CD4-positive, alpha-beta T cell treated with Interleukin-6 at 100 ng/mL for 8 hours (primary cell): ENCODE measurements around the gene SUPT20HL1.
"Not testable (repeated sequence)": the region's sequence is repeated elsewhere in the genome, so short reads cannot be mapped to it uniquely, and the experiment has no call there.

Source experiments
- DNase-seq: peaks from one replicate; pipeline ENCODE4 v3.0.0-alpha.2; 2020; ENCODE audit warnings: mixed read lengths, low spot score

SUPT20HL1 gene

DNA sequence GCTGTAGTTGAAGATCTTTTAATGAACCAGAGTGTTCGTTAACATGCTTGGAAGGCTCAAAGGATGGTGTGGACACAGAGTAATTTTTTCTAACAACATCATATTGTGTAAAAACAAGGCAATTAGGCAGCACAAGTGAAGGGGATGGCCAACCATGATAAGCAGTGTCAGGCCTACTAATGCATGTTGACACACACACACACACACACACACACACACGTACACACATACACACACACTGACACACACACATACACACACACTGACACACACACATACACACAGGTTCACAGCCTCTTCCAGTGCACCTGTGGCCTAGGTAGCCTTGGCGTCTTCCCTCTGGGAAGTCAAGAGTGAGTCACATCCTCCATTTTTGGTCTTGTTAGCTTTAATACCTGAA lies at the start of gene SUPT20HL1:
TSS of gene SUPT20HL1 (plus strand) at position 368 of the 400 bp plus-strand sequence. CDS start 2,122 bp downstream, outside the sequence.
- DNase-seq = no peak

DNA sequence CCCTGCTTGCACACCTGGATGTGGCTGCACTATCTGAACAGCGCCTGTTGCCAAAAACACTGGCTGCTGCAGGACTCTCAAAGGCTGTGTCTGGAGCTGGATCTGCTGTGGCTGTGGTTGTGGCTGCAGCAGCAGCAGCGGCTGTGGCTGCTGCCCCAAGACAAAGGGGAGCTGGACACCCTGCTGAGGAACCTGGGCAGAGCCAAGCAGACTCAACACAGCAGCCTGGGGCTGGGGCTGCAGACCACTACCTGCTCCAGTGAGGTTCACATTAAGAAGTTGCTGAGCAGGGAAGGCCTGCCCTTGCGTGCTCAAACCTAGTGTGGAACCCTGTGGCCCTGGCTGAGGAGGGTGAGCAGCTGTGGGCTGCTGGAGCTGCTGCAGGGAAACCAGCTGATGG lies 49.5 kb upstream of the SUPT20HL1 start:
- DNase-seq = not testable (repeated sequence)

DNA sequence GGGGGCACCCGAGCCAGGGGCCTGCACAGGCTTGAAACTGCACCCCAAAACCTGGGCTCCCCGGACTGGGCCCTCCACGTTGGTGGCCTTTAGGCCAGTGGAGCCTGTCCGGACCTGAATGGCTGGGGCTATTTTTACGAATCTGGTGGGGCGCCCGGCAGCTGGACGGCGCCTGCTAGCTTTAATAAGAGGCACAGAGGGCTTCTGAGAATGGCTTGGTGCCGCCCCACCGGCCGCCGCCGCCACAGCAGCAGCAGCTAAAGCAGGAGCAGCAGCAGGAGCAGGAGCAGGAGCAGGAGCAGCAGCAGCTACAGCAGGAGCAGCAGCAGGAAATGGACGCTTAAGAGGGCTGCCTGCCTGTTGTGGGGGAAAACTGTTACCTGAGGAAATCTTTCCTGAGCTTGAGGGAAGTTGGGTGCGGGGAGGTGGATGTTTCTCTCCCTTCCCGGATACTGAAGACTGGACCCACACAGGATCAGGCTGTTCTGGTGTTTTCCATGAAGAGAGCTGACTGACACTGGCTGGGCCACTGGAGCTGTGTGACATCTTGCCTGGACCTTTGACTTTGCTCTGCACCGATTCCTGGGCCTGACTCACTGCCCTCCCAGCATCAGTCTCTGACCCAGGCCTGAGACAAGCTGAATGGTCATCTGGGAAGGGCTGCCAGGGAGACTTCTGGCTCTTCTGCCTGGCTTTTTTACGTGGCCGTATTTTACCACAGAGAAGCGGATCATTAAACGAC lies 48.8 kb upstream of the SUPT20HL1 start:
- not testable (repeated sequence) for DNase-seq

GRCh38 chrX:24312249-24312607 lies 48.2 kb upstream of the SUPT20HL1 start:
- not testable (repeated sequence) for DNase-seq

DNA sequence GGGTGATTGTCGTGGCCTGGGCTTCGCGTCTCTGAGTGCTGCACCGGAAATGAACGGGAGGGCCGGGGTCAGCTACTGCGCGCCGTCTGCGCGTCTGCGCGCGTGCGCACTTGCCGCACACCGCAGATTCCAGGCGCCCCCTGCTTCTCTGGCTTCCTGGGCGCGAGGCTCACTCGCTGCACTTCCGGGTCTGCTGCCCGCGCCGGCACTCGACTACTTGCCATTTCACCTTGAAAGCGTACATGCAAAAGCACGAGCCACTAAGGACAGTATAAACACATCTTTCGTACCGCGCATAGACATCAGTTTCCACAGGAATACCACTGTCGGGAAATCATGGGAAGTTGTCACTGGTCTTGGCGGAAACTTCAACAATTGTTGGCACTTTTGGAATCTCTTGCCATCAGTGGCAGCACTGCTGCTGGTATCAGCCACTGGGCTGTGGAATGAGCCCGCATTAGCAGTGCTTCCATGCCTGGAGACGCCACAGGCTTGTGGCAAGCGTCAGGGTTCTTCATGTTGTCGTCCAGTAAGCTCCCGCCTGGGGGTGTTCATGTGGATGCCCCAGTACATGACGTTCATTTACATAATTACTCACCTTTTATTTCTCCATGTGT lies 46.3 kb upstream of the SUPT20HL1 start, which contains the start of gene SUPT20HL2:
TSS of gene SUPT20HL2 (minus strand) at position 51 of the 617 bp plus-strand sequence. CDS start 754 bp downstream, outside the sequence.
- no peak for DNase-seq

GRCh38 chrX:24316111-24316510 lies 44.3 kb upstream of the SUPT20HL1 start:
- DNase-seq = no peak

- DNase-seq = no peak
Observed at GRCh38 chrX:24317567-24317966, 42.9 kb upstream of the SUPT20HL1 start.

DNA sequence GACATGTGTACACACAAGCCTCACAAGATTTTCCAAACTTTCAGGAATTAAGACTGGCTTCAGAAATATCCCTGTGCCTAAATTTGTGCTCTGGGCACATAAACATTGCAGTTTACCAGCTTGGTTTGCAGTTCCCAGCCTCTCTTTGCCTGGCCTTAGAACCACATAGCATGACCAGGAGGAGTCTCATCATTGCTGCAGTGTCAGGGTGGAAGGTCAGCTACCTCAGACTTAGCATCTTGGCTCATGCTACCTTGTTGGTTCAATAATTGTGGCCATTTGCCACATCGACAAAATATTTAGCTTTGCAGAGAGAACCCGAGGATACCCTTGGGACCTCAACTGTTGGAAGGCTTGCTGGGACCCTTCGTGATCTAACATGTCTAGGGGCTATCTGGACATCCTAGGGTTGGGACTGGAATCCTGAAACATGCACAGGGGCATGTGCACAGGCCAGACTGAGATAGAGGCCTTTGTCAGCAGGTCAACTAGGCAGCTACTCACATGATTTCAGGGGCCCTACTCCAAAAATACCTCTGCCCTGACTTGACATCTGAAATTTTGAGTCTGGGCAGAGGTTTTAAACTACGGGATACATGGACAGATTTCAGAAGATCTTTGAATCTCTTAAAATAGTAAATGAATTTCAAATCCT lies 38.6 kb upstream of the SUPT20HL1 start:
- no peak for DNase-seq

DNA sequence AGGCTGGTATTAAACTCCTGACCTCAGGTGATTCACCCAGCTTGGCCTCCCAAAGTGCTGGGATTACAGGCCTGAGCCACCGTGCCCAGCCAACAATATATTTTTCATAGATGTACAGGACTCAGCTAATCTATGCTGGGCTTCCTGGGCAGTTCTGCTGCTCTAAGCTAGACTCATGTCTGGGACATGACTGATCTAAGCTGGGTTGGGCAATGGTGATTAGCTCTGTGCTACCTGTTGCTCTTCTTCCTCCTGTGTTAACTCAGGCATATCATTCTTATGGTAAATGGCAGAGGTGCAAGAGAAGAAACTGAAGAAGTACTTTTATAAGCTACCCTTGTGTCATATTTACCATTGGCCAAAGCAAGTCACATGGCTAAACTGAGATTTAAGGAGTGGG lies 35.2 kb upstream of the SUPT20HL1 start:
- DNase-seq = no peak

- no peak for DNase-seq
Observed at GRCh38 chrX:24332878-24333277, 27.6 kb upstream of the SUPT20HL1 start.

- DNase-seq = no peak
Observed at GRCh38 chrX:24333371-24333770, 27.1 kb upstream of the SUPT20HL1 start.

GRCh38 chrX:24334461-24334860 lies 26.0 kb upstream of the SUPT20HL1 start:
- DNase-seq = no peak

DNA sequence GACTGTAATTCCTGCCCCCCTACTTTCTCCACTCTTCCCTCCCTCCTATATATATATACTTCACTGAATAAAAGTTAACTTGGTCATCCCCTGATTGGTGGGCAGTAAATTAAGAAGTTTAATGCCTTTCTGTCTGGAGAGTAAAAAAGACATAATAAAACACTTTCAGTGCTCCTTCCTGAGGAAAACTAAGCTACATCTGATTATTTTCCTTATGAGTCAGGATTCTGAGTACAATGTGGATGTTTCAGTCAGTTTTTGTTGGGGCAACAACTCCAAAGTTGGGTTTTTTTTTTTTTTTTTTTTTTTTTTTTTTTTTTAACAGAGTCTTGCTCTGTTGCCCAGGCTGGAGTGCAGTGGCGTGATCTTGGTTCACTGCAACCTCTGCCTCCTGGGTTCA lies 24.6 kb upstream of the SUPT20HL1 start:
- DNase-seq = no peak

DNA sequence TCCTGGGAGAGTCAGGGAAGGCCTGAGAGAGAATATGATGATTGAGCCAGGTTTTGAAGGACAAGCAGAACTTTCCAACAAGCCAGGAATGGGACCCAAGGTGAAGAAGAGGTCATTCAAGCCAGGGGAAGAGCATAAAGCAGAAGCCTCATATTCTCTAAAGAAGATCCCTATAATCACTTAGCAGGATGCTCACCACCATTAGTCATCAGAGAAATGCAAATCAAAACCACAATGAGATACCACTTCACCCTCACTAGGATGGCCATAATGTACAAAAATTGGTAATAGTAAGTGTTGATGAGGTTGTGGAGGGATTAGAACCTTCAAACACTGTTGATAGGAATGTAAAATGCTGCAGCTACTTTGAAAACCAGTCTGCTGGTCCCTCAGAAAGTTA lies 20.5 kb upstream of the SUPT20HL1 start:
- DNase-seq = no peak

GRCh38 chrX:24340501-24340900 lies 19.9 kb upstream of the SUPT20HL1 start:
- DNase-seq = no peak

DNA sequence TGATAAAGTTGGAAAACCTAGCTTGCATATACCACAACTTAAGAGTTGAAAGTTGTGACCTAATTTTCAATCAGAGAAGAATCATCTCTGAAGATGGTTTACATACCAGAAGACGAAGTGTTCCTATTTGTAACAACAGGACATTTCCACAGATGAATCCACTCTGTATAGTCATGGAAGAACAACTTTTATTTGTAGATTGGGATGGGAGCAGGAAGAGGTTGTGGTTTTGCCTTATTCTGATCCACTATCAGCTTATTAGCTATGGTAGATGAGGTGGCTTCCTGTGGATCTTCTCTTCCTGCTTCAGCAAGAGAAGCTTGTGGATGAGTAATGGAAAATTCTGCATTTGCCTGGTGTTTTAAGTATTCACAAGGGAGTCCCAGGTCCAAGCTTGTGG lies 18.6 kb upstream of the SUPT20HL1 start:
- no peak for DNase-seq

GRCh38 chrX:24343719-24344118 lies 16.7 kb upstream of the SUPT20HL1 start:
- no peak for DNase-seq

DNA sequence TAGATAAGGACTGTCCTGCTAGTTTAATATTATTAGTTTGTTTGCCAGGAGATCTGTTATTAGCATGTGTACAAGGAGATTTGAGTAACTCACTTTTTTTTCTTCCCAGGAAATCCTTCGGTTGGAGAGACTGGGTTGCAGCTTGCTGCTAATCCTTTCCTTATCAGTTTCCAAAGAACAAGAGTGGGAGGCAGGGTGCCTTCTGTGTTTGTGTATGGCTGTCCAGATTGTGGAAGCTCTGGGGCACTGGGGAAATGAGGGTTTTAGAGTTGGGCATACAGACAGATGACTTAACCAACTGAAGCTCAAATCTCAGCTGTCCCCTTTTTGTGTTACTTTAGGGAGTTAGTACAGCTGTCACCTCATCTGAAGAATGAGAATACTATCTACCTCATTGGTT lies 12.6 kb upstream of the SUPT20HL1 start:
- DNase-seq = no peak

DNA sequence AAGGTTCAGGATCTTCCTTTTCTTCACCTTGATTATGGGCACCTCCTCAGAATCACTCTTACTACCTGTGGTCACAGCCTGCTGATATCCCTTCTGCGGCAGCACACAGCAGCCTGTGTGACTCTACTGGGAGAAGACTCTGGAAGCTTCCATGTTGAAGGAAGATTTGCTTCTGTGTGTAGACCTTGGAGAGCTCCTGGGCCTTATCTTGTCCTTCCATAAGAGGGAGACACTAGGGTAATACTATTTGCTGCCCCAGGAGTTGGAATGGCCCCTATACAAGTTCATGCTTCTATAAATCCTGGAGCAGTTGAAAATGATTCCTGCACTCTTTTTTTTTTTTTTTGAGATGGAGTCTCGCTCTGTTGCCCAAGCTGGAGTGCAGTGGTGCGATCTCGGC lies 10.2 kb upstream of the SUPT20HL1 start:
- DNase-seq = no peak

DNA sequence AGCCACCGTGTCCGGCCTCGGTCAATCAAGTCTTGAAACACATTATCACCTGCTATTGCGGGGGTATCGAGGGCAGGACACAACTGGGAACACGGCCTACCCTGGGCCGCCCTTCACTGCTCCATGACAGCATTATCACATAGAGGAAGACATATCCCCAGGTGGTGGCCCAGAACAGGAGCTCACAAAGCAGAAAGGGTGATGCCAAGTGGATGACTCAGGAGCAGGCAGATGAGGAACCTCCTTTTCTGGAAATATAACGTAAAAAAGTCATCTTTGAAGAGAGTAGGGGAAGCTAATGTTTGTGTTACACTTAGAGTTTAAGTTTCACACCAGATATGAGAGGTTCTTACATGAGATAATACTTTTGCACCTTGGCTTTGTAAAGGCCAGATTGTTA lies 5.3 kb upstream of the SUPT20HL1 start:
- DNase-seq = no peak

DNA sequence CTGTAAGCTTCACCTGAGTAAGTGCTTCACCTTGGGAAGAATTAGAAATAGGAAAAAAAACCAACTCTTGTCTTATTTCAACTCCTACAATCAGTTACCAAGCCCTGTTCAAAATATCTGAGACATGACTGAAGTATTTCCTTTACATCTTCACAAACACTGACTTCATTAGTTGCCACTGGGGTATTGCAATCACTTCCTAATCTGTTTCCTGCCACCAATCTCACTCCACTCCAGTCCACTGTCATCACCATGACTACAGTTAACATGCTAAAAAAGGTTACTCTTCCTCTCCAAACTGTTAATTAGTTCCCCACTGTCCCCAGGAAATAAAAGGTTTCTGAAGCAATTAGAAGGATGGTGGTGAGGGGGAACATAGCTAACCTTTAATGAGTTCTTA lies 3.3 kb upstream of the SUPT20HL1 start:
- DNase-seq = no peak

DNA sequence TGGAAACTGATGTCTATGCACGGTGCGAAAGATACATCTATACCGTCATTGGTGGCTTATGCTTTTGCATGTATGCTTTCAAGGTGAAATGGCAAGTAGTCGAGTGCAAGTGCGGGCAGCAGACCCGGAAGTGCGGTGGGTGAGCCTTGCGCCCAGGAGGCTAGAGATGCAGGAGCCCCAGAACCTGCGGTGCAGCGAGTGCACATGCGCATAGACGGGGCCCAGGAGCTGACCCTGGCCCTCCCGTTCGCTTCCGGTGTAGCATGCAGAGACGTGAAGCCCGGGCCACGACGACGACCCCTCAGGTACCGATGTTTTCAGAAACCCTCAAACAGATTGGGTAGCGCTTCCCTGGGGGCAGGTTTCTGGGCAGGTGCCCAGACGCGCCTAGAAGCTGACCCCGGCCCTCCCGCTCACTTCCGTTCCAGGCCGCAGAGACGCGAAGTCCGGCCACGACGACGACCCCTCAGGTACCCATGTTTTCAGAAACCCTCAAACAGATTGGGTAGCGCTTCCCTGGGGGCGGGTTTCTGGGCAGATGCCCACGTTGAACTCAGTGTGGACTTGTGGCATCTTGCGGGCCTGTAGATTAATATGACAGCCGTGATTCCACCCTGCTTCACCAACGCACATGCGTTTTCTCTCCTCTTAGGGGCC lies 1.8 kb downstream of the SUPT20HL1 start:
- DNase-seq = not testable (repeated sequence)
